ENCODE results near the gene UCK1.
A peak's percentile ranks its signal among the peaks of the same experiment; 100 is the strongest.
"Not testable (repeated sequence)": the region's sequence is repeated elsewhere in the genome, so short reads cannot be mapped to it uniquely, and the experiment has no call there.

The UCK1 gene

GRCh38 chr9:131554087-131554842, 23.2 kb upstream of the UCK1 start:
- H3K9ac ChIP-seq (ENCODE audit: low read length in 5 of 5), result no peak overlapping the region
- H3K4me1 ChIP-seq (ENCODE audit: control insufficient read depth in 5 of 5, insufficient read depth in 5 of 5, low read length in 5 of 5), result peaks cover 0 to 2% (median 0%) of the 10 kb centered on the region in 5 donors
- H3K36me3 ChIP-seq (ENCODE audit: control insufficient read depth in 5 of 5, insufficient read depth in 5 of 5, low read length in 5 of 5), result no peaks in the 10 kb centered on the region
- H3K9me3 ChIP-seq (ENCODE audit: control insufficient read depth in 5 of 5, low read length in 5 of 5), result no peaks in the 10 kb centered on the region
- peaks cover 21 to 41% (median 29%) of the 10 kb centered on the region in 5 donors for H3K27me3 ChIP-seq (ENCODE audit: control insufficient read depth in 5 of 5, insufficient read depth in 4 of 5, low read length in 5 of 5)
- H3K4me3 ChIP-seq (ENCODE audit: low read depth in 1 of 5, low read length in 5 of 5), result no peak overlapping the region
- no peak overlapping the region for H3K27ac ChIP-seq (ENCODE audit: low read depth, low read length)

- H3K9me3 ChIP-seq (ENCODE audit: control insufficient read depth in 5 of 5, low read length in 5 of 5), result no peaks in the 10 kb centered on the region
- no peak overlapping the region for H3K9ac ChIP-seq (ENCODE audit: low read length in 5 of 5)
- peaks cover 21 to 50% (median 30%) of the 10 kb centered on the region in 5 donors for H3K27me3 ChIP-seq (ENCODE audit: control insufficient read depth in 5 of 5, insufficient read depth in 4 of 5, low read length in 5 of 5)
- no peak overlapping the region for H3K27ac ChIP-seq (ENCODE audit: low read depth, low read length)
- H3K4me1 ChIP-seq (ENCODE audit: control insufficient read depth in 5 of 5, insufficient read depth in 5 of 5, low read length in 5 of 5), result peaks cover 0 to 2% (median 0%) of the 10 kb centered on the region in 5 donors
- H3K36me3 ChIP-seq (ENCODE audit: control insufficient read depth in 5 of 5, insufficient read depth in 5 of 5, low read length in 5 of 5), result no peaks in the 10 kb centered on the region
- H3K4me3 ChIP-seq (ENCODE audit: low read depth in 1 of 5, low read length in 5 of 5), result no peak overlapping the region
Observed at GRCh38 chr9:131552030-131552429, 21.0 kb upstream of the UCK1 start.

- H3K9ac ChIP-seq (ENCODE audit: low read length in 5 of 5); H3K36me3 ChIP-seq (ENCODE audit: control insufficient read depth in 5 of 5, insufficient read depth in 5 of 5, low read length in 5 of 5); H3K9me3 ChIP-seq (ENCODE audit: control insufficient read depth in 5 of 5, low read length in 5 of 5); H3K4me3 ChIP-seq (ENCODE audit: low read depth in 1 of 5, low read length in 5 of 5); H3K27ac ChIP-seq (ENCODE audit: low read depth, low read length): not testable (repeated sequence)
- Histone ChIP-seq H3K4me1 (ENCODE audit: control insufficient read depth in 5 of 5, insufficient read depth in 5 of 5, low read length in 5 of 5) (peaks cover 0 to 13% (median 10%) of the 10 kb centered on the region in 5 donors), H3K27me3 (ENCODE audit: control insufficient read depth in 5 of 5, insufficient read depth in 4 of 5, low read length in 5 of 5) (peaks cover 27 to 53% (median 34%) of the 10 kb centered on the region in 5 donors)
Observed at GRCh38 chr9:131550465-131550864, 19.4 kb upstream of the UCK1 start.

GRCh38 chr9:131549186-131549585, 18.1 kb upstream of the UCK1 start:
- H3K36me3 ChIP-seq (ENCODE audit: control insufficient read depth in 5 of 5, insufficient read depth in 5 of 5, low read length in 5 of 5); H3K27ac ChIP-seq (ENCODE audit: low read depth, low read length); H3K4me3 ChIP-seq (ENCODE audit: low read depth in 1 of 5, low read length in 5 of 5); H3K9me3 ChIP-seq (ENCODE audit: control insufficient read depth in 5 of 5, low read length in 5 of 5); H3K9ac ChIP-seq (ENCODE audit: low read length in 5 of 5): not testable (repeated sequence)
- H3K4me1 ChIP-seq (ENCODE audit: control insufficient read depth in 5 of 5, insufficient read depth in 5 of 5, low read length in 5 of 5), result peaks cover 0 to 16% (median 10%) of the 10 kb centered on the region in 5 donors
- peaks cover 22 to 55% (median 33%) of the 10 kb centered on the region in 5 donors for H3K27me3 ChIP-seq (ENCODE audit: control insufficient read depth in 5 of 5, insufficient read depth in 4 of 5, low read length in 5 of 5)

- Histone ChIP-seq H3K9ac (ENCODE audit: low read length in 5 of 5) (no peak overlapping the region), H3K4me3 (ENCODE audit: low read depth in 1 of 5, low read length in 5 of 5) (peak overlapping the region in 3 of 5 donors; percentile 8 to 31 (median 29)), H3K27ac (ENCODE audit: low read depth, low read length) (no peak overlapping the region), H3K9me3 (ENCODE audit: control insufficient read depth in 5 of 5, low read length in 5 of 5) (peaks cover 0 to 18% (median 14%) of the 10 kb centered on the region in 5 donors), H3K27me3 (ENCODE audit: control insufficient read depth in 5 of 5, insufficient read depth in 4 of 5, low read length in 5 of 5) (peaks cover 8 to 37% (median 22%) of the 10 kb centered on the region in 5 donors), H3K36me3 (ENCODE audit: control insufficient read depth in 5 of 5, insufficient read depth in 5 of 5, low read length in 5 of 5) (no peaks in the 10 kb centered on the region), H3K4me1 (ENCODE audit: control insufficient read depth in 5 of 5, insufficient read depth in 5 of 5, low read length in 5 of 5) (peaks cover 0 to 16% (median 10%) of the 10 kb centered on the region in 5 donors)
Observed at GRCh38 chr9:131546336-131547084, 15.4 kb upstream of the UCK1 start.

- no peak overlapping the region for H3K9ac ChIP-seq (ENCODE audit: low read length in 5 of 5)
- peaks cover 8 to 37% (median 22%) of the 10 kb centered on the region in 5 donors for H3K27me3 ChIP-seq (ENCODE audit: control insufficient read depth in 5 of 5, insufficient read depth in 4 of 5, low read length in 5 of 5)
- H3K36me3 ChIP-seq (ENCODE audit: control insufficient read depth in 5 of 5, insufficient read depth in 5 of 5, low read length in 5 of 5), result no peaks in the 10 kb centered on the region
- H3K4me3 ChIP-seq (ENCODE audit: low read depth in 1 of 5, low read length in 5 of 5), result no peak overlapping the region
- H3K27ac ChIP-seq (ENCODE audit: low read depth, low read length), result no peak overlapping the region
- H3K4me1 ChIP-seq (ENCODE audit: control insufficient read depth in 5 of 5, insufficient read depth in 5 of 5, low read length in 5 of 5), result peaks cover 0 to 16% (median 10%) of the 10 kb centered on the region in 5 donors
- H3K9me3 ChIP-seq (ENCODE audit: control insufficient read depth in 5 of 5, low read length in 5 of 5), result peaks cover 0 to 18% (median 14%) of the 10 kb centered on the region in 5 donors
Observed at GRCh38 chr9:131545786-131546335, 14.8 kb upstream of the UCK1 start.

GRCh38 chr9:131545003-131545785, 14.1 kb upstream of the UCK1 start, which contains the start of gene PRRT1B:
Gene PRRT1B, plus strand, starts transcription at chr9:131545523. Its CDS starts 93 bp downstream, at chr9:131545616.
- Histone ChIP-seq H3K4me3 (ENCODE audit: low read depth in 1 of 5, low read length in 5 of 5) (no peak within 1 kb of the TSS), H3K4me1 (ENCODE audit: control insufficient read depth in 5 of 5, insufficient read depth in 5 of 5, low read length in 5 of 5) (peaks cover 0 to 16% (median 10%) of the 10 kb centered on the region in 5 donors), H3K27ac (ENCODE audit: low read depth, low read length) (no peak within 1 kb of the TSS), H3K27me3 (ENCODE audit: control insufficient read depth in 5 of 5, insufficient read depth in 4 of 5, low read length in 5 of 5) (peaks cover 8 to 37% (median 22%) of the 10 kb centered on the region in 5 donors), H3K36me3 (ENCODE audit: control insufficient read depth in 5 of 5, insufficient read depth in 5 of 5, low read length in 5 of 5) (no peaks in the 10 kb centered on the region), H3K9me3 (ENCODE audit: control insufficient read depth in 5 of 5, low read length in 5 of 5) (peaks cover 0 to 18% (median 14%) of the 10 kb centered on the region in 5 donors), H3K9ac (ENCODE audit: low read length in 5 of 5) (no peak within 1 kb of the TSS)

GRCh38 chr9:131543141-131543540, 12.1 kb upstream of the UCK1 start:
- no peak overlapping the region for H3K4me3 ChIP-seq (ENCODE audit: low read depth in 1 of 5, low read length in 5 of 5)
- peaks cover 0 to 16% (median 10%) of the 10 kb centered on the region in 5 donors for H3K4me1 ChIP-seq (ENCODE audit: control insufficient read depth in 5 of 5, insufficient read depth in 5 of 5, low read length in 5 of 5)
- no peak overlapping the region for H3K27ac ChIP-seq (ENCODE audit: low read depth, low read length)
- H3K9me3 ChIP-seq (ENCODE audit: control insufficient read depth in 5 of 5, low read length in 5 of 5), result peaks cover 0 to 18% (median 14%) of the 10 kb centered on the region in 5 donors
- H3K9ac ChIP-seq (ENCODE audit: low read length in 5 of 5), result no peak overlapping the region
- no peaks in the 10 kb centered on the region for H3K36me3 ChIP-seq (ENCODE audit: control insufficient read depth in 5 of 5, insufficient read depth in 5 of 5, low read length in 5 of 5)
- H3K27me3 ChIP-seq (ENCODE audit: control insufficient read depth in 5 of 5, insufficient read depth in 4 of 5, low read length in 5 of 5), result peaks cover 8 to 33% (median 21%) of the 10 kb centered on the region in 5 donors

- Histone ChIP-seq H3K36me3 (ENCODE audit: control insufficient read depth in 5 of 5, insufficient read depth in 5 of 5, low read length in 5 of 5) (no peaks in the 10 kb centered on the region), H3K9ac (ENCODE audit: low read length in 5 of 5) (no peak overlapping the region), H3K9me3 (ENCODE audit: control insufficient read depth in 5 of 5, low read length in 5 of 5) (peaks cover 0 to 17% (median 13%) of the 10 kb centered on the region in 5 donors), H3K27ac (ENCODE audit: low read depth, low read length) (no peak overlapping the region), H3K4me3 (ENCODE audit: low read depth in 1 of 5, low read length in 5 of 5) (no peak overlapping the region), H3K4me1 (ENCODE audit: control insufficient read depth in 5 of 5, insufficient read depth in 5 of 5, low read length in 5 of 5) (no peaks in the 10 kb centered on the region), H3K27me3 (ENCODE audit: control insufficient read depth in 5 of 5, insufficient read depth in 4 of 5, low read length in 5 of 5) (peaks cover 0 to 4% (median 0%) of the 10 kb centered on the region in 5 donors)
Observed at GRCh38 chr9:131539223-131539923, 8.3 kb upstream of the UCK1 start.
